CD8-positive, alpha-beta memory T cell (primary cell): ENCODE data around the gene RNF17. TPM values are rescaled to one million over a fixed set of nuclear protein-coding genes. Genes with fewer than 3 reads are reported as not detected.

ENCODE experiments used
- CTCF ChIA-PET: fragments of 350-600 bp; sonication (Branson Sonifier 250); formaldehyde crosslinking; loops from one replicate; lab custom pipeline; 2021; ENCODE audit warnings: antibody characterized with exemption; lab: Charles Lee
- POLR2A ChIA-PET: fragments of 350-600 bp; sonication (Branson Sonifier 250); formaldehyde crosslinking; loops from one replicate; lab custom pipeline; 2021; ENCODE audit warnings: antibody characterized with exemption; lab: Charles Lee
- DNase-seq, 5 donors: peaks; one replicate each; pipeline versions ENCODE4 v3.0.0 to v3.0.0-alpha.2; 2020 to 2022; ENCODE audit warnings: mixed read lengths in 1 of 5
- H3K27ac ChIP-seq: one replicate; pipeline ENCODE4 v1.7.0; 2013; ENCODE audit warnings: low read depth, mild to moderate bottlenecking, low read length, moderate library complexity
- H3K27me3 ChIP-seq: 2 replicates; pipeline ENCODE4 v1.7.0; 2013; ENCODE audit warnings: low read length, mild to moderate bottlenecking; ENCODE audit not compliant: insufficient read depth, poor library complexity, severe bottlenecking
- H3K36me3 ChIP-seq: 2 replicates; pipeline ENCODE4 v1.7.0; 2013; ENCODE audit warnings: mild to moderate bottlenecking, low read length, moderate library complexity; ENCODE audit not compliant: insufficient read depth
- H3K4me1 ChIP-seq: 2 replicates; pipeline ENCODE4 v1.7.0; 2013; ENCODE audit warnings: mild to moderate bottlenecking, low read length, moderate library complexity; ENCODE audit not compliant: insufficient read depth
- H3K4me3 ChIP-seq: 2 replicates; pipeline ENCODE4 v1.7.0; 2013; ENCODE audit warnings: mild to moderate bottlenecking, low read length
- H3K9me3 ChIP-seq: 2 replicates; pipeline ENCODE4 v1.7.0; 2013; ENCODE audit warnings: mild to moderate bottlenecking, low read length
- H3K27ac Mint-ChIP-seq, 8 donors: one replicate each; pipeline ENCODE4 v1.8.0; 2020 to 2021; ENCODE audit warnings: mixed read lengths in 8 of 8, mild to moderate bottlenecking in 6 of 8, inconsistent platforms in 3 of 8, moderate library complexity in 3 of 8
- H3K27me3 Mint-ChIP-seq, 2 donors: one replicate each; pipeline ENCODE4 v1.8.0; 2020 to 2021; ENCODE audit warnings: mixed read lengths in 2 of 2, mild to moderate bottlenecking in 1 of 2, moderate library complexity in 1 of 2
- H3K36me3 Mint-ChIP-seq, 3 donors: one replicate each; pipeline ENCODE4 v1.8.0; 2020 to 2021; ENCODE audit warnings: mixed read lengths in 3 of 3, inconsistent platforms in 1 of 3, mild to moderate bottlenecking in 1 of 3
- H3K4me1 Mint-ChIP-seq, 3 donors: one replicate each; pipeline ENCODE4 v1.8.0; 2020 to 2021; ENCODE audit warnings: mixed read lengths in 3 of 3, inconsistent platforms in 1 of 3, mild to moderate bottlenecking in 1 of 3
- H3K4me3 Mint-ChIP-seq, 7 donors: one replicate each; pipeline ENCODE4 v1.8.0; 2020 to 2021; ENCODE audit warnings: mixed read lengths in 7 of 7, mild to moderate bottlenecking in 6 of 7, moderate library complexity in 4 of 7, inconsistent platforms in 2 of 7
- H3K9me3 Mint-ChIP-seq, 5 donors: one replicate each; pipeline ENCODE4 v1.8.0; 2020 to 2022; ENCODE audit warnings: mixed read lengths in 5 of 5, mild to moderate bottlenecking in 3 of 5, moderate library complexity in 2 of 5, inconsistent platforms in 1 of 5
- polyA plus RNA-seq: library from polyadenylated mRNA; unstranded; fragments of 300-500 nt; fragmentation: Illumina TruSeq; gene quantifications from one replicate; pipeline ENCODE4 v1.2.3, GENCODE V29; 2021
- total RNA-seq, 2 experiments: library from RNA; stranded (reverse); gene quantifications; one replicate each; pipeline ENCODE4 v1.2.3, GENCODE V29; 2021

The RNF17 gene
- total and polyA plus RNA-seq, 3 experiments from 2014 or later, result not detected

- Mint-ChIP-seq H3K36me3 (no peaks in the 10 kb centered on the region), H3K4me1 (peaks cover 5 to 22% (median 10%) of the 10 kb centered on the region in 3 donors), H3K9me3 (no peaks in the 10 kb centered on the region), H3K4me3 (no peak overlapping the region), H3K27ac (peak overlapping the region in 1 of 8 donors; percentile 39), H3K27me3 (peaks cover 25 to 50% of the 10 kb centered on the region in 2 donors)
- no peaks in the 10 kb centered on the region for H3K27me3 ChIP-seq
- DNase-seq, result no peak
- no peak overlapping the region for H3K4me3 ChIP-seq
- no peak overlapping the region for H3K27ac ChIP-seq
- no peaks in the 10 kb centered on the region for H3K9me3 ChIP-seq
- no peaks in the 10 kb centered on the region for H3K36me3 ChIP-seq
- no peaks in the 10 kb centered on the region for H3K4me1 ChIP-seq
- CTCF ChIA-PET, result no interaction called here
- POLR2A ChIA-PET, result no interaction called here
These were observed 17.9 kb upstream of the RNF17 start for GRCh38 chr13:24745861-24746617.

GRCh38 chr13:24746618-24747247, 17.2 kb upstream of the RNF17 start:
- no peaks in the 10 kb centered on the region for H3K9me3 Mint-ChIP-seq
- ChIA-PET POLR2A (no interaction called here), CTCF (no interaction called here)
- peaks cover 5 to 22% (median 10%) of the 10 kb centered on the region in 3 donors for H3K4me1 Mint-ChIP-seq
- peaks cover 25 to 57% of the 10 kb centered on the region in 2 donors for H3K27me3 Mint-ChIP-seq
- no peaks in the 10 kb centered on the region for H3K36me3 Mint-ChIP-seq
- Histone ChIP-seq H3K4me3 (no peak overlapping the region), H3K27ac (no peak overlapping the region), H3K9me3 (no peaks in the 10 kb centered on the region), H3K4me1 (no peaks in the 10 kb centered on the region), H3K36me3 (no peaks in the 10 kb centered on the region), H3K27me3 (no peaks in the 10 kb centered on the region)
- no peak overlapping the region for H3K27ac Mint-ChIP-seq
- DNase-seq, result no peak
- H3K4me3 Mint-ChIP-seq, result peak overlapping the region in 5 of 7 donors; percentile 19 to 68 (median 46)

GRCh38 chr13:24747248-24748060, 16.5 kb upstream of the RNF17 start:
- Mint-ChIP-seq H3K9me3 (no peaks in the 10 kb centered on the region), H3K36me3 (no peaks in the 10 kb centered on the region), H3K27me3 (peaks cover 30 to 62% of the 10 kb centered on the region in 2 donors), H3K4me1 (peaks cover 5 to 22% (median 10%) of the 10 kb centered on the region in 3 donors), H3K27ac (no peak overlapping the region), H3K4me3 (peak overlapping the region in 6 of 7 donors; percentile 33 to 82 (median 65))
- no peaks in the 10 kb centered on the region for H3K27me3 ChIP-seq
- ChIA-PET CTCF (no interaction called here), POLR2A (no interaction called here)
- H3K36me3 ChIP-seq, result no peaks in the 10 kb centered on the region
- no peaks in the 10 kb centered on the region for H3K4me1 ChIP-seq
- H3K9me3 ChIP-seq, result no peaks in the 10 kb centered on the region
- no peak overlapping the region for H3K4me3 ChIP-seq
- no peak overlapping the region for H3K27ac ChIP-seq
- DNase-seq, result no peak

- H3K4me3 ChIP-seq, result no peak overlapping the region
- no peaks in the 10 kb centered on the region for H3K36me3 ChIP-seq
- Mint-ChIP-seq H3K36me3 (no peaks in the 10 kb centered on the region), H3K4me3 (peak overlapping the region in 5 of 7 donors; percentile 65 to 71 (median 68)), H3K27me3 (peaks cover 32 to 67% of the 10 kb centered on the region in 2 donors), H3K27ac (peak overlapping the region in 1 of 8 donors; percentile 60), H3K9me3 (no peaks in the 10 kb centered on the region), H3K4me1 (peaks cover 5 to 22% (median 10%) of the 10 kb centered on the region in 3 donors)
- ChIA-PET CTCF (no interaction called here), POLR2A (no interaction called here)
- H3K27me3 ChIP-seq, result no peaks in the 10 kb centered on the region
- no peaks in the 10 kb centered on the region for H3K9me3 ChIP-seq
- H3K4me1 ChIP-seq, result no peaks in the 10 kb centered on the region
- H3K27ac ChIP-seq, result no peak overlapping the region
- DNase-seq, result no peak
These were observed 15.9 kb upstream of the RNF17 start for GRCh38 chr13:24748061-24748400.

GRCh38 chr13:24759197-24759596, 4.8 kb upstream of the RNF17 start:
- no peak for DNase-seq
- no peak overlapping the region for H3K4me3 ChIP-seq
- Mint-ChIP-seq H3K4me3 (no peak overlapping the region), H3K36me3 (peaks cover 0 to 1% (median 0%) of the 10 kb centered on the region in 3 donors), H3K9me3 (no peaks in the 10 kb centered on the region), H3K27me3 (peaks cover 15 to 31% of the 10 kb centered on the region in 2 donors), H3K4me1 (no peaks in the 10 kb centered on the region), H3K27ac (peak overlapping the region in 1 of 8 donors; percentile 33)
- no peaks in the 10 kb centered on the region for H3K36me3 ChIP-seq
- ChIA-PET POLR2A (no interaction called here), CTCF (no interaction called here)
- no peaks in the 10 kb centered on the region for H3K4me1 ChIP-seq
- H3K27me3 ChIP-seq, result no peaks in the 10 kb centered on the region
- no peak overlapping the region for H3K27ac ChIP-seq
- no peaks in the 10 kb centered on the region for H3K9me3 ChIP-seq

GRCh38 chr13:24764276-24764630, 284 bp downstream of the RNF17 start:
- DNase-seq, result no peak
- H3K27ac Mint-ChIP-seq, result no peak overlapping the region
- H3K27me3 Mint-ChIP-seq, result peaks cover 2 to 10% of the 10 kb centered on the region in 2 donors
- Histone ChIP-seq H3K36me3 (no peaks in the 10 kb centered on the region), H3K27ac (no peak overlapping the region), H3K9me3 (no peaks in the 10 kb centered on the region), H3K27me3 (no peaks in the 10 kb centered on the region), H3K4me1 (no peaks in the 10 kb centered on the region), H3K4me3 (no peak overlapping the region)
- H3K9me3 Mint-ChIP-seq, result no peaks in the 10 kb centered on the region
- H3K4me1 Mint-ChIP-seq, result no peaks in the 10 kb centered on the region
- POLR2A ChIA-PET, result no interaction called here
- CTCF ChIA-PET, result no interaction called here
- H3K36me3 Mint-ChIP-seq, result no peaks in the 10 kb centered on the region
- H3K4me3 Mint-ChIP-seq, result no peak overlapping the region

- POLR2A ChIA-PET, result no interaction called here
- no peaks in the 10 kb centered on the region for H3K27me3 ChIP-seq
- no peak for DNase-seq
- no peaks in the 10 kb centered on the region for H3K4me1 ChIP-seq
- Mint-ChIP-seq H3K4me1 (no peaks in the 10 kb centered on the region), H3K36me3 (no peaks in the 10 kb centered on the region), H3K9me3 (no peaks in the 10 kb centered on the region), H3K27ac (no peak overlapping the region), H3K27me3 (peaks cover 10 to 52% of the 10 kb centered on the region in 2 donors), H3K4me3 (no peak overlapping the region)
- no peak overlapping the region for H3K4me3 ChIP-seq
- CTCF ChIA-PET, result no interaction called here
- no peak overlapping the region for H3K27ac ChIP-seq
- no peaks in the 10 kb centered on the region for H3K36me3 ChIP-seq
- no peaks in the 10 kb centered on the region for H3K9me3 ChIP-seq
These were observed 13.2 kb downstream of the RNF17 start for GRCh38 chr13:24777171-24777570.

GRCh38 chr13:24784319-24784718, 20.4 kb downstream of the RNF17 start:
- Mint-ChIP-seq H3K36me3 (no peaks in the 10 kb centered on the region), H3K27ac (no peak overlapping the region), H3K9me3 (peaks cover 4 to 16% (median 7%) of the 10 kb centered on the region in 5 donors), H3K27me3 (peaks cover 11 to 57% of the 10 kb centered on the region in 2 donors), H3K4me3 (no peak overlapping the region), H3K4me1 (no peaks in the 10 kb centered on the region)
- no peak for DNase-seq
- no peak overlapping the region for H3K4me3 ChIP-seq
- H3K9me3 ChIP-seq, result no peaks in the 10 kb centered on the region
- H3K27me3 ChIP-seq, result no peaks in the 10 kb centered on the region
- CTCF ChIA-PET, result no interaction called here
- H3K27ac ChIP-seq, result no peak overlapping the region
- H3K4me1 ChIP-seq, result no peaks in the 10 kb centered on the region
- H3K36me3 ChIP-seq, result no peaks in the 10 kb centered on the region
- POLR2A ChIA-PET, result no interaction called here
